GM11168 (cell line): Measurements from ENCODE around the gene MCUB.
"Not testable (repeated sequence)": the region's sequence is repeated elsewhere in the genome, so short reads cannot be mapped to it uniquely, and the experiment has no call there.

ENCODE experiments used
- in situ Hi-C: fragments of 300-500 bp; cut with MboI; formaldehyde crosslinking; loops from one replicate; pipeline ENCODE4 v1.12.0; 2022; ENCODE audit warnings: low sequenced_read_pairs; ENCODE audit not compliant: unreplicated experiment

Gene MCUB

GRCh38 chr4:109675181-109675580, 115.1 kb downstream of the MCUB start:
- in situ Hi-C loops = no loop called here

- in situ Hi-C loops = no loop called here
Measured at GRCh38 chr4:109675843-109676242, 115.8 kb downstream of the MCUB start.

- in situ Hi-C loops = no loop called here
Measured at GRCh38 chr4:109676886-109677285, 116.8 kb downstream of the MCUB start.

- in situ Hi-C loops = not testable (repeated sequence)
Measured at GRCh38 chr4:109678472-109678871, 118.4 kb downstream of the MCUB start.

GRCh38 chr4:109678925-109679324, 118.9 kb downstream of the MCUB start:
- in situ Hi-C loops = not testable (repeated sequence)

GRCh38 chr4:109682875-109683274, 122.8 kb downstream of the MCUB start:
- in situ Hi-C loops = no loop called here

- in situ Hi-C loops = no loop called here
Measured at GRCh38 chr4:109683621-109684253, 123.7 kb downstream of the MCUB start.

- in situ Hi-C loops = no loop called here
Measured at GRCh38 chr4:109684727-109685126, 124.7 kb downstream of the MCUB start.

GRCh38 chr4:109690690-109691410, 130.8 kb downstream of the MCUB start:
- in situ Hi-C loops = no loop called here

GRCh38 chr4:109691411-109691920, 131.4 kb downstream of the MCUB start:
- in situ Hi-C loops = no loop called here

GRCh38 chr4:109698656-109699055, 138.6 kb downstream of the MCUB start:
- in situ Hi-C loops = no loop called here

GRCh38 chr4:109699553-109700225, 139.6 kb downstream of the MCUB start:
- in situ Hi-C loops = loop anchor here (25.0 kb wide), 1 partner anchor 262 kb away; the partner anchor contains the start of gene SEC24B

- in situ Hi-C loops = loop anchor here (25.0 kb wide), 1 partner anchor 264 kb away; the partner anchor contains the start of gene SEC24B
Measured at GRCh38 chr4:109701566-109702410, 141.7 kb downstream of the MCUB start.

GRCh38 chr4:109702950-109703663, 143.1 kb downstream of the MCUB start, which contains the start of gene CASP6:
Gene CASP6, minus strand, starts transcription at chr4:109703445. Its CDS starts 50 bp downstream, at chr4:109703395.
- in situ Hi-C loops = loop anchor here (25.0 kb wide), 1 partner anchor 266 kb away; the partner anchor contains the start of gene SEC24B

GRCh38 chr4:109703664-109704361, 143.8 kb downstream of the MCUB start:
- in situ Hi-C loops = loop anchor here (25.0 kb wide), 1 partner anchor 267 kb away; the partner anchor contains the start of gene SEC24B

GRCh38 chr4:109708435-109708834, 148.4 kb downstream of the MCUB start:
- in situ Hi-C loops = loop anchor here (25.0 kb wide), 1 partner anchor 271 kb away; the partner anchor contains the start of gene SEC24B

GRCh38 chr4:109708990-109709389, 148.9 kb downstream of the MCUB start:
- in situ Hi-C loops = loop anchor here (25.0 kb wide), 1 partner anchor 272 kb away; the partner anchor contains the start of gene SEC24B

- in situ Hi-C loops = loop anchor here (25.0 kb wide), 1 partner anchor 276 kb away; the partner anchor contains the start of gene SEC24B
Measured at GRCh38 chr4:109713500-109713899, 153.5 kb downstream of the MCUB start.
